Breast epithelium (tissue), 4 donors: ENCODE measurements around the gene PSD. TPM values are rescaled to one million over a fixed set of nuclear protein-coding genes. Genes with fewer than 3 reads are reported as not detected.

Experiments
- DNase-seq, 2 donors: peaks; one replicate each; pipeline ENCODE4 v3.0.0-alpha.2; 2019; ENCODE audit warnings: low spot score in 2 of 2
- H3K27ac ChIP-seq, 2 donors: fragments of 200-600 bp; sonication (generic) in 1 of 2; one replicate each; pipeline ENCODE4 v1.5.1; 2016 to 2019; ENCODE audit warnings: mild to moderate bottlenecking in 1 of 2
- H3K27me3 ChIP-seq, 2 donors: fragments of 200-600 bp; sonication (generic) in 1 of 2; one replicate each; pipeline versions ENCODE4 v1.5.1 to v1.6.0; 2017 to 2019; ENCODE audit warnings: control low read depth in 1 of 2, mild to moderate bottlenecking in 1 of 2
- H3K36me3 ChIP-seq: fragments of 200-600 bp; one replicate; pipeline ENCODE4 v1.5.1; 2019
- H3K4me1 ChIP-seq, 2 donors: fragments of 200-600 bp; sonication (generic); one replicate each; pipeline ENCODE4 v1.5.1; 2016 to 2019; ENCODE audit warnings: control low read depth in 1 of 2
- H3K4me3 ChIP-seq, 3 donors: fragments of 200-600 bp; sonication (generic); 1 replicate in 2 of 3; 2 replicates in 1 of 3; pipeline ENCODE4 v1.5.1; 2016 to 2019; ENCODE audit warnings: mild to moderate bottlenecking in 3 of 3, moderate library complexity in 2 of 3
- H3K9me3 ChIP-seq, 2 donors: fragments of 200-600 bp; sonication (generic) in 1 of 2; one replicate each; pipeline ENCODE4 v1.5.1; 2016 to 2019; ENCODE audit warnings: control low read depth in 1 of 2
- CTCF ChIP-seq, 3 donors: fragments of 450-650 bp; IDR thresholded peaks; one replicate each; pipeline ENCODE4 v1.5.1; 2016 to 2017; ENCODE audit warnings: antibody characterized with exemption in 3 of 3, mild to moderate bottlenecking in 3 of 3, moderate library complexity in 3 of 3
- POLR2A ChIP-seq: fragments of 450-650 bp; IDR thresholded peaks from one replicate; pipeline ENCODE4 v1.6.1; 2016; ENCODE audit warnings: antibody characterized with exemption, mild to moderate bottlenecking, moderate library complexity
- POLR2AphosphoS5 ChIP-seq, 3 donors: sonication (generic); formaldehyde crosslinking; IDR thresholded peaks; one replicate each; pipeline ENCODE4 v1.6.1; 2017; ENCODE audit warnings: antibody characterized with exemption in 3 of 3
- intact Hi-C: fragments of 100-400 bp; cut with DNase I; formaldehyde crosslinking; loops from one replicate; pipeline ENCODE4 v1.15.1; 2023; ENCODE audit warnings: low total_unique reads
- total RNA-seq, 3 donors: library from RNA; depleted of rRNA; stranded (reverse); fragments of >200 nt; gene quantifications; one replicate each; pipeline ENCODE4 v1.1.0, GENCODE V29; 2016

The PSD gene
- total RNA-seq, 3 donors from 2014 or later: 0.96 to 13.4 (median 6.3) TPM

- no peaks in the 10 kb centered on the region for H3K36me3 ChIP-seq
- H3K27ac ChIP-seq: peak within 1 kb of the TSS; percentile 88 to 96
- TF ChIP-seq POLR2AphosphoS5 (IDR thresholded peaks at IDR 0.05): peak; percentile 46 to 67 (median 60)
- no peak for TF ChIP-seq CTCF (IDR thresholded peaks at IDR 0.05)
- DNase-seq: peak; percentile 97 to 98
- intact Hi-C loops: no loop called here
- H3K4me1 ChIP-seq: peaks cover 5 to 11% of the 10 kb centered on the region in 2 donors
- peaks cover 0 to 30% of the 10 kb centered on the region in 2 donors for H3K27me3 ChIP-seq
- no peaks in the 10 kb centered on the region for H3K9me3 ChIP-seq
- H3K4me3 ChIP-seq: peak within 1 kb of the TSS; percentile 83 to 94 (median 90)
Observed at GRCh38 chr10:102420714-102421506, 2.3 kb upstream of the PSD start, which contains the start of gene FBXL15. FBXL15 (plus strand) TSS chr10:102420836; CDS start chr10:102421130, 294 bp downstream.

- intact Hi-C loops: no loop called here
- DNase-seq: no peak
Observed at GRCh38 chr10:102420181-102420713, 1.7 kb upstream of the PSD start.

GRCh38 chr10:102419269-102420180 is 940 bp upstream of the PSD start:
- intact Hi-C loops: no loop called here
- Histone ChIP-seq H3K36me3 (no peaks in the 10 kb centered on the region), H3K27ac (peak overlapping the region in 1 of 2 donors; percentile 96), H3K4me3 (peak overlapping the region; percentile 83 to 94 (median 90)), H3K27me3 (peaks cover 0 to 39% of the 10 kb centered on the region in 2 donors), H3K9me3 (no peaks in the 10 kb centered on the region), H3K4me1 (peaks cover 5 to 11% of the 10 kb centered on the region in 2 donors)
- TF ChIP-seq CTCF (IDR thresholded peaks at IDR 0.05): no peak
- DNase-seq: no peak

More at GRCh38 chr10:102420181-102420713, 1.7 kb upstream of the PSD start:
- Histone ChIP-seq H3K27ac (peak overlapping the region; percentile 88 to 96), H3K27me3 (peaks cover 0 to 32% of the 10 kb centered on the region in 2 donors), H3K4me3 (peak overlapping the region; percentile 83 to 94 (median 90)), H3K9me3 (no peaks in the 10 kb centered on the region), H3K4me1 (peaks cover 5 to 11% of the 10 kb centered on the region in 2 donors), H3K36me3 (no peaks in the 10 kb centered on the region)
- no peak for TF ChIP-seq CTCF (IDR thresholded peaks at IDR 0.05)
- no peak for TF ChIP-seq POLR2A
- TF ChIP-seq POLR2AphosphoS5 (IDR thresholded peaks at IDR 0.05): no peak

GRCh38 chr10:102416695-102417094 is 1.9 kb downstream of the PSD start:
- no peak for DNase-seq
- intact Hi-C loops: no loop called here
- TF ChIP-seq POLR2A (no peak), CTCF (IDR thresholded peaks at IDR 0.05) (no peak), POLR2AphosphoS5 (IDR thresholded peaks at IDR 0.05) (no peak)
- H3K27ac ChIP-seq: no peak overlapping the region
- no peaks in the 10 kb centered on the region for H3K9me3 ChIP-seq
- peaks cover 0 to 61% of the 10 kb centered on the region in 2 donors for H3K27me3 ChIP-seq
- H3K4me1 ChIP-seq: peaks cover 5 to 6% of the 10 kb centered on the region in 2 donors
- no peaks in the 10 kb centered on the region for H3K36me3 ChIP-seq
- no peak overlapping the region for H3K4me3 ChIP-seq
